GM12892 (cell line): ENCODE measurements around the gene CELF1.

ENCODE experiments used
- DNase-seq: peaks from one replicate; pipeline ENCODE4 v3.0.0; 2011; ENCODE audit not compliant: insufficient read length
- FAIRE-seq: peaks from 2 replicates; lab custom pipeline; 2011; peaks lifted over from hg19 to GRCh38; lab: Jason Lieb, UNC
- POLR2A ChIP-seq: IDR thresholded peaks from 2 replicates; pipeline ENCODE4 v1.6.1; 2011; ENCODE audit warnings: low read depth, low read length, control low read depth
- POLR2AphosphoS5 ChIP-seq: IDR thresholded peaks from 2 replicates; pipeline ENCODE4 v1.6.1; 2011; ENCODE audit warnings: low read depth, low read length, control low read depth
- TAF1 ChIP-seq: IDR thresholded peaks from 2 replicates; pipeline ENCODE4 v1.6.1; 2011; ENCODE audit warnings: low read depth, mild to moderate bottlenecking, control low read depth, low read length, borderline replicate concordance

CELF1 gene

DNA sequence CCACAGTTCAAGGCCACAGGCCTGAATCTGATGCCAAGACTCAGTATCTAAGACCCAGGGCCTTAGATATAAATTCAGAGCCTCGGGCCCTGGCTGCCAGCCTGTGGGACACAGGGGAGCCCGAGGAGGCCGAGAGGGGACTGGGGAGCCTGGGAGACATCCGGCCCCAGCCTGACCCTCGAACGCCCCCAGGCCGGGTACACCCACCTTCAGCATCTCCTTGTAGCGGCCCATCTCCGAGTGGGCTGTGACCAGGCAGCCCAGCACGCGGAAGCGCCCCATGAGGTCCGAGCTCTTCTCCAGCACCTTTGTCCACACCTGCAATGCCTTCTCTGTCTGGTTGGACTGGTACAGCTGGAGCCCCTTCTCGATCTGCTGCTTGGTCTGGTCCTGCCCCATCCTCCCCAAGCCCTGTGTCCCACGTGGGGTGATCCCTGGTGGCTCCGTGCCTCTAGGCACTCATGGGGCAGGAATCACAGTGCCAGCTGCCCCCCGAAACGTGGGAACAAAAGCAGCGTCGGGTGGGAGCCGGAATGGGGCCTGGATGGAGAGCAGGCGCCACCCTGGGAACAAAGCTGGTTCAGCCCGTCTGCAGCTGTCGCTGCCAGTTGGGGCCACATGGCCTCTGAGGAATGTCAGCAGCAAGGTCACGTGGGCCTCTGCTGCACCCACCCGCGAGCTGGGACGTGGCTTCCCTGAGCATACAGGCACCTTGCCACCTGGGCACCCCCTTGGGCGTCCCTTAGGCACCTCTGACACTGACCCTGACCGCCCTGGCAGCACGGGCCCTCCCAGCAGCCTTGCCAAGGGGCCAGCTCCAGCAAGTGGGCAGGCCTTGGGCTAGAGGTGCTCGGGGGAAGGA lies 104.1 kb downstream of the CELF1 start, which contains the start of gene RAPSN:
Gene RAPSN (minus strand): TSS at position 571 of the 862 bp plus-strand sequence. CDS start 172 bp downstream, at position 399.
- FAIRE-seq, result no peak
- no peak for DNase-seq
- TF ChIP-seq POLR2AphosphoS5 (no peak), TAF1 (no peak), POLR2A (no peak)

DNA sequence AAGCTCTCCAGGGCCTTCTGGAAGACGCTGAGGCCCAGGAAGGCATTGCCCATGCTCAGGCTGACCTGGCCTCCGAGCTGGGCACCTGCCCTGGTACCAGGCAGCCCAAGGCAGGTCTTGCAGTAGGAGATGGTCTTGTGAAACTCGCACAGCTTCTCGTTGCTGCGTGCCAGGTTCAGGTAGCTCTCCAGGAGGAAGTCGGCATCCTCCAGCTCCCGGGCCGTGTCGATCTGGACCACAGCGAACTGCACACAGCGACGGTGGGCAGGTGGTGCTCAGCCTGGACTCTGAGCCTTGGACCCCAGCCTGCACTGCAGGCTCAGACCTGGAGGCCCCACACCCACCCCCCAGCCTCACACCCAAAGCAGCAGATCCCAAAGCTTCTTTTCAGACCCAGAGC lies 105.0 kb downstream of the CELF1 start:
- FAIRE-seq, result no peak
- DNase-seq, result no peak
- no peak for TF ChIP-seq POLR2AphosphoS5
- no peak for TF ChIP-seq TAF1
- no peak for TF ChIP-seq POLR2A

DNA sequence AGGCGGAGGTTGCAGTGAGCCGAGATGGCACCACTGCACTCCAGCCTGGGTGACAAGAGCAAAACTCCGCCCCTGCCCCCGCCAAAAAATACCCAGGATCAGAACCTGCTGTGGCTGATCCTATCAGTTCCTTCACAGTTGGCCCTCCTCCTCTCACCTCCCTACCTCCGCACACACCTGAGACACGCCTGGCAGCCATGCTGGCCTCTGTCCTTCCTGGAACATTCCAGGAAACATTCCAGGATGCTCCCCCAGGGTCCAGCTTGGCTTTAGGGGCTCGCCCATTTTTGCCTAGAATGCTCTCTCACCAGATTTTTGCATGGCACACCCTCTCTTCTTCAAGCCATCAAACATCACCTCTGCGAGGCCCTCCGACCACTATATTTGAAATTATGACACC lies 106.1 kb downstream of the CELF1 start:
- FAIRE-seq (no peak), DNase-seq (no peak)
- no peak for TF ChIP-seq TAF1
- TF ChIP-seq POLR2AphosphoS5, result no peak
- TF ChIP-seq POLR2A, result no peak

DNA sequence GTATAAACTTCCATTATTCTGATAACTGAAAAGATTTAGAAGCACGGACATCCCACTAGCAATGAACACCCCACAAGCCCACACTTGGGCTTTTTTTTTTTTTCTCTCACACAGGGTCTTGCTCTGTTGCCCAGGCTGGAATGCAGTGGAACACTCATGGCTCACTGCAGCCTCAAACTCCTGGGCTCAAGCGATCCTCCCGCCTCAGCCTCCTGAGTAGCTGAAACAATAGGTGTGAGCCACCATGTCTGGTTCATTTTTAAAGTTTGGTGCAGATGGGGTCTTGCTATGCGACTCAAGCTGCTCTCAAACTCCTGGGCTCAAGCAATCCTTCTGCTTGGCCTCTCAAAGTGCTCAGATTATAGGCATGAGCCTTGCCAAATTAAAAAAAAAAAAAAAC lies 107.1 kb downstream of the CELF1 start:
- no peak for FAIRE-seq
- no peak for DNase-seq
- TF ChIP-seq POLR2AphosphoS5 (no peak), POLR2A (no peak), TAF1 (no peak)

DNA sequence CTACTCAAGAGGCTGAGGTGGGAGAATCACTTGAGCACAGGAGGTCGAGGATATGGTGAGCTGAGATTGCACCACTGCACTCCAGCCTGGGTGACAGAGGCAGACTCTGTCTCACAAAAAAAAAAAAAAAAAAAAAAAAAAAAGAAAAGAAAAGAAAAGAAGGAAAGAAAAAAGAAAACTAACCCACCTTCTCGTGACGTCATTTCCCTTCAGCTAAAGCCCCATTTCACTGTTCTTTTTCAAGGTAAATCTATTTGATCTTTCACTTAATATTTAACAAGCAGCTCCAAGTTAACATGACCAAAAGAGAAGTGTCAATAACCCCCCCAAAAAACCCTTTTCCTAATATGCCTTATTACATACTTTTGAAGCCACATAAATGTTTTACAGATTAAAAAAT lies 109.1 kb downstream of the CELF1 start:
- FAIRE-seq, result no peak
- no peak for DNase-seq
- TF ChIP-seq TAF1, result no peak
- no peak for TF ChIP-seq POLR2AphosphoS5
- TF ChIP-seq POLR2A, result no peak

DNA sequence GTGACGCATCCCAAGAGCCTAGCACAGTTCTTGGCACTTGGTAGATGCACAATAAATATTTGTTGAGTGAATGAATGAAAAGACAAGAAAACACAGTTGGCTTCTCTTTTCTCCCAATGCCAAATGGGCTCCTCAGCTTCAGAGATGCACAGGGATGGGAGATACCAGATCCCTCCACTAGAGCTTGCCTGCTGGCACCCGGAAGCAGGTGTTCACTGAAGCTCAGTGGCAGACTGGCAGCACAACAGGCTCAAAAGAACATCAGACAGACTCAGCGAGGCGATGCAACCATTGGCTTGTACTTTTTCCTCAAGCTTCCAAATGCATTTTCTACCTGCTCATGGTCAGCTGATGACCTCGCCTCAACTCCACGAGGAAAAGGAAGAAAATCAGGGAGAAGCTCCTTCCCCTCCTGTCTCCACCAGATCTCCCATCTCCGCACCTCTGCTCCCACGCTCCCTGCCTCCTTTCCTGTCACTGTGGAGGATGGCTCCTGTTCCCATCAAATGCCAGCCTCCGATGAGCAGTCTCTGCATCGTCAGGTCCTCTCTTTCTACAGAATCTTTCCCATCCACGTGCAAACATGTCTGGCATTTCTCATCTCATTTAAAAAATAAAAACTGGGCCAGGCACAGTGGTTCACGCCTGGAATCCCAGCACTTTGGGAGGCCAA lies 109.8 kb downstream of the CELF1 start:
- TF ChIP-seq POLR2AphosphoS5 (no peak), TAF1 (no peak), POLR2A (no peak)
- FAIRE-seq, result no peak
- DNase-seq, result no peak

DNA sequence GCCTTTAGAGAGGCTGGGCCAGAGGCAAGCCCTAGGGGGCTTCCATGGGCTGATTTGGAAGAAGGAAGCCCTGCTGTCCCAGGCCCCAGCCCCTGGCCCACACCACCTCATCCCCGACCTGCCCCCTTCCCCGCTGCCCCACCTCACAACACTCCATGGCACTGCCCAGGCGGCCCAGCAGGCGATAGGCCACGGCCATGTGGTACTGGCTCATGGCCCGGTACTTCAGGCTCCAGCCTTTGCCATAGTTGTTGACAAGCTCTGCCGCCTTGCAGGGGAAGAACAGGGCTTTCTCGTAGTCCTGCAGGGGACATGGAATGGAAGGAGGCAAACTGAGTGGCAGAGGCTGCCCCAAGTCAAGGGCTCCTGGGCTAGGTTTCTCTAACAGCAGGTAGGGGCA lies 110.4 kb downstream of the CELF1 start:
- no peak for TF ChIP-seq POLR2AphosphoS5
- no peak for TF ChIP-seq POLR2A
- TF ChIP-seq TAF1, result no peak
- no peak for DNase-seq
- FAIRE-seq, result no peak

DNA sequence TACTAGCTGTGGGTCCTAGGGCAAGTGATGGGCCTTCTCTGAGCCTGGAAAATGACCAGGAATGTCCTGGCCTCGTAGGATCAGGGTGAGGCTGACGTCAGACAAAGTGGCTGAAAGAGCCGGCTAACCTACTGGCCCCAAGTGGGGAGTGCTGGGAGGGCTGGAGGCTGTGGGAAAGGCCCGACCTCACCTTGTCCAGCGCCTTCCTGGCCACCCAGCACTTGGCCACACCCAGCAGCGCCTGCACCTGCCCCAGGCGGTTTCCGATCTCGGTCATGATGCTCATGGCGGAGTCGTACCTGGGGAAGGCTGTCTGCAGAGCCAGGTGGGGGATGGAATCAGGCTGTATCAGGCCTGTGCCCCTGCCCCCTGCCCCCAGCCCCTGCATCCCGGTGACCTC lies 111.5 kb downstream of the CELF1 start:
- TF ChIP-seq POLR2A (no peak), TAF1 (no peak), POLR2AphosphoS5 (no peak)
- DNase-seq (no peak), FAIRE-seq (no peak)

DNA sequence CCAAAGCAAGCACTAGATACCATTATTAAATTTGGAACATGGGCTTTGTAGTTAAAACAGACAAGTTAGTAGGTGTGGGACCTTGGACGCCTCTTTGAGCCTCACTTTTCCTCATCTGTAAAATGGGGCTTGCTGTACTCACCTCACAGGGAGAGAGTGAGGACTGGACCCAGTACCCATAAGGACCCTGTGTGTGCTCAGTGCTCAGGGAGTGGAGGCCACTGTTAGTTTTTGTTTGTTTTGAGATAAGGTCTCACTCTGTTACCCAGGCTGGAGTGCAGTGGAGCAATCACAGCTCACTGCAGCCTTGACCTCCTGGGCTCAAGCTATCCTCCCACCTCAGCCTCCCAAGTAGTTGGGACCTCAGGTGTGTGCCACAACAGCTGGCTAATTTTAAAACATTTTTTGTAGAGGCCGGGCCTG lies 112.9 kb downstream of the CELF1 start:
- DNase-seq (no peak), FAIRE-seq (no peak)
- no peak for TF ChIP-seq POLR2AphosphoS5

DNA sequence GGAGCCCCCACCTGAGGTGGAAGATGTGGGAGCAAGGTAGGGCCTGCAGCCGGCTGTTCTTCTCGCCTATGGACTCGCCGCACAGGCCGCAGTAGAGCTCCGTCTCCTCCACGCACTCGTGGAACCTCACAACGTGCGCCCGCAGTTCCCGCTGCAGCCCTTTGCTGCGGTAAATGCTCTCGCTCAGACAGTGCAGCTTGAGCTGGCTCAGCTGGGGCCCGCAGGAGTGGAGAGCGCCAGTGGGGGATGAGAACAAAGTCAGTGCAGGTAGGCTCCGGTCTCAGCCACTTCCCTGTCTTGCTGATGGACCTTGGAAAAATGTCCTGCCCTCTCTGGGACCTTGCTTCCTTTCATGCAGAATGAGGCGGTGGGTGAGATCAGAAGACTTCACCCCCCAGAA lies 114.2 kb downstream of the CELF1 start:
- TF ChIP-seq TAF1, result no peak
- TF ChIP-seq POLR2A, result no peak
- no peak for TF ChIP-seq POLR2AphosphoS5
- DNase-seq (no peak), FAIRE-seq (no peak)

DNA sequence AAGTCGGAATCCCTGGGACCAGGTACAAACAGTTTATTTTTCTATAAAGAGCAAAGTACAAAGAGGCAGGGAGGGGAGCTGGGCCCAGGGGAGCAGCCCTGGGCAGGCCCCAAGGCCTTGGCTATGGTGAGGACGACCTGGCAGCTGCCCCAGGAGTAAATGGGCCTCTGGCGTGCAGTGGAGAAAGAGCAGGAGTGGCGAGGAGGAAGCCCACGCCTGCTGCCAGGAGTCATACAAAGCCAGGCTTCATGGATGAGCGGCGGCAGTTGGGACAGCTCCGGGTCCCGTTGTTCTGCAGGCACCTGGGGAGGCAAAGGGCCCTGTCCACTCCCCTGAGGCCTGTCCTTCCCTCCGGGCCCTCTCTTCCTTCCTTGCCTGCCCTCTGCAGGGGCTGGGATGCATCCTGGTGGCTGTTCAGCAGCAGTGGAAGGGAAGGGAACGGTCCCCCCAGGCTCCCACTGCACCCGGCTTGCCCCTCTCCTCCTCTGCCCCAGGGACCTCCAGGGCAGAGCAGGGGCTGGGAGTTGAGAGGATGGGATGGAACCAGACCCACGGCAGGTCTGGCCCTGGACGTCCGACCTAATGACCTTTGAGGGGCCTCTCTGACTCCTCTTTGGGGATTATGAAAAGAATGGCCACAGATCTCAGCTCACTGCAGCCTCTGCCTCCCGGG lies 115.0 kb downstream of the CELF1 start:
- DNase-seq (no peak), FAIRE-seq (no peak)
- TF ChIP-seq POLR2A (no peak), POLR2AphosphoS5 (no peak), TAF1 (no peak)

DNA sequence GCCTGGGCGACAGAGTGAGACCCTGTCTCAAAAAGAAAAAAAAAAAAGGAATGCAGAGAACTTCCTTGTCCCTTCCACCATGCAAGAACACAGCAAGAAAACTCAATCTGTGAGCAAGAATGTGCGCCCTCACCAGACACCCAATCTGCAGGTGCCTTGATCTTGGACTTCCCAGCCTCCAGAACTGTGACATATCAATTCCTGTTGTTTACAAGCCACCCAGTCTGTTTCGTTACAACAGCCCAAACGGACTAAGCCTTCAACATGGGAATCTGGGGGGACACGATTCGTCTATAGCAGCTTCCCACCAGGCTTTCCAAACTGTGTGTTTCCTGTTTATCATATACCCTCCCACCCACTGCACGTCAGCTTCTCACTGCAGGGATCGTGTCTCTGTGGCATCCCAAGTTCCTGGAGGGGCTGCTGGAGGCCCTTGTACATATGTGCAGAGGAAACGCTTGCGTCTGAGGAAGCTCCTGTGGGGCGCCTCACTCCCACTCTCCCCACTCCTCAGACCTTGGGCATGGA lies 115.7 kb downstream of the CELF1 start:
- DNase-seq (no peak), FAIRE-seq (no peak)
- no peak for TF ChIP-seq TAF1
- TF ChIP-seq POLR2A, result no peak
- no peak for TF ChIP-seq POLR2AphosphoS5
